GM12891 (cell line): ENCODE measurements around the gene FAM3A.
"Not testable (repeated sequence)": the region's sequence is repeated elsewhere in the genome, so short reads cannot be mapped to it uniquely, and the experiment has no call there.

Experiments used
- POLR2A ChIP-seq: IDR thresholded peaks from 2 replicates; pipeline ENCODE4 v1.6.1; 2011; ENCODE audit warnings: low read depth, low read length, control low read depth
- POLR2AphosphoS5 ChIP-seq: IDR thresholded peaks from 2 replicates; pipeline ENCODE4 v1.6.1; 2011; ENCODE audit warnings: low read depth, low read length, control low read depth
- SPI1 ChIP-seq: IDR thresholded peaks from 2 replicates; pipeline ENCODE4 v1.6.1; 2011; ENCODE audit warnings: low read depth, low read length, control low read depth

- TF ChIP-seq POLR2AphosphoS5, SPI1, POLR2A: not testable (repeated sequence)
Measured at GRCh38 chrX:154558896-154559295, 42.9 kb upstream of the FAM3A start.
